NCI-H1436 treated with DMSO at 0.1 percent for 48 hours (cell line): ENCODE measurements around the gene ZNF334.

Source experiments
- DNase-seq: peaks from one replicate; lab custom pipeline; 2025; lab: John Stamatoyannopoulos, UW

Gene ZNF334

GRCh38 chr20:46485431-46485830, 27.9 kb downstream of the ZNF334 start:
- DNase-seq = no peak

GRCh38 chr20:46484954-46485353, 28.4 kb downstream of the ZNF334 start:
- DNase-seq = no peak

GRCh38 chr20:46483879-46484278, 29.5 kb downstream of the ZNF334 start:
- no peak for DNase-seq

GRCh38 chr20:46482864-46483263, 30.5 kb downstream of the ZNF334 start:
- DNase-seq = no peak

- no peak for DNase-seq
Measured at GRCh38 chr20:46477640-46478039, 35.7 kb downstream of the ZNF334 start.

- no peak for DNase-seq
Measured at GRCh38 chr20:46477225-46477624, 36.1 kb downstream of the ZNF334 start.

GRCh38 chr20:46468508-46468907, 44.9 kb downstream of the ZNF334 start:
- DNase-seq = no peak

GRCh38 chr20:46464451-46464850, 48.9 kb downstream of the ZNF334 start:
- no peak for DNase-seq

- no peak for DNase-seq
Measured at GRCh38 chr20:46463852-46464251, 49.5 kb downstream of the ZNF334 start.

- DNase-seq = no peak
Measured at GRCh38 chr20:46461808-46462207, 51.6 kb downstream of the ZNF334 start.

GRCh38 chr20:46458866-46459750, 54.3 kb downstream of the ZNF334 start:
- no peak for DNase-seq

GRCh38 chr20:46456255-46457028, 56.9 kb downstream of the ZNF334 start:
- DNase-seq = no peak

GRCh38 chr20:46455729-46456128, 57.6 kb downstream of the ZNF334 start:
- no peak for DNase-seq
